AG20443 (cell line): ENCODE data around the gene GRHPR.

Experiments used
- DNase-seq: peaks from one replicate; pipeline ENCODE4 v3.0.0; 2012; ENCODE audit warnings: low spot score, mixed read lengths

Gene GRHPR

GRCh38 chr9:37480759-37481158 lies 58.3 kb downstream of the GRHPR start:
- DNase-seq, result no peak

GRCh38 chr9:37485389-37486255 lies 63.1 kb downstream of the GRHPR start, which contains the start of gene POLR1E:
POLR1E (plus strand) TSS chr9:37485948; CDS start chr9:37486048, 100 bp downstream.
- peak; percentile 98 for DNase-seq

GRCh38 chr9:37486256-37486615 lies 63.7 kb downstream of the GRHPR start:
- DNase-seq, result no peak
